Measurements from ENCODE around the gene TMEM101. TPM values are rescaled to one million over a fixed set of nuclear protein-coding genes. Genes with fewer than 3 reads are reported as not detected.
A peak's percentile ranks its signal among the peaks of the same experiment; 100 is the strongest.

Gene TMEM101
- total and polyA plus RNA-seq, 2 of the 13 experiments (the other 11 are each of a cell fraction or from before 2014, with no cell fraction given): 72.0 to 100 TPM

DNA sequence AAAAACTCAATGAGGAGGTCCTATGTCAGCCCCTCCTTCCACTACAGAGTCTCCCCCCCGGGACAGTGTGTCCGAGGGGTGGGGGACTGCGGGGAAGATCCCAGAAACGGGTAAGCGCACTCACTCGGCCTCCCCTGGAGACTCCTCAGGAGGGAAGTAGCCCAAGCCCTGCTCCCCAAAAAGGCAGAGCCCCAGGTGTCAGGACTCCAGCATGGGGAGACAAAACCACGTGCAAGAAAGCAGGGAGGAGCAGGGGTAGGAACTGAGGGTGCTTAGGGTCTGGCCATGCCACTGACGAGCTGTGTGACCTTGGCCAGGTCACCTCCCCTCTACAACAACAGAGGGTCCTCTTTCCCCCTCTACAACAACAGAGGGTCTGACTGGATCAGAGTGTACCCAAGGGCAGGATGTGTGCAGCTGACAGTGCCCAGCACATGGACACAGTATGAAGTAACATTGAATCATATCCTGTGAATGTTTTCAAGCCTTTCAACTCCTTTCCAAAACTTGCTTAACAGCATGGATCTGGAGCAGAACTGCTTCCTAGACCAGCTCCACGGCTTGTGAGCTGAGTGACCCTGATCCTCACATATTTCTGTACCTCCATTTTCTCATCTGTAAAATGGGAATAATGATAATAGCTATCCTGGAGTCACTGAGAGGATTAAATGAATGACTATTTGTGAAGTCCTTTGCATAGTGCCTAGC is 12.5 kb downstream of the TMEM101 start (continued):
- TF ChIP-seq, protein P1, sequence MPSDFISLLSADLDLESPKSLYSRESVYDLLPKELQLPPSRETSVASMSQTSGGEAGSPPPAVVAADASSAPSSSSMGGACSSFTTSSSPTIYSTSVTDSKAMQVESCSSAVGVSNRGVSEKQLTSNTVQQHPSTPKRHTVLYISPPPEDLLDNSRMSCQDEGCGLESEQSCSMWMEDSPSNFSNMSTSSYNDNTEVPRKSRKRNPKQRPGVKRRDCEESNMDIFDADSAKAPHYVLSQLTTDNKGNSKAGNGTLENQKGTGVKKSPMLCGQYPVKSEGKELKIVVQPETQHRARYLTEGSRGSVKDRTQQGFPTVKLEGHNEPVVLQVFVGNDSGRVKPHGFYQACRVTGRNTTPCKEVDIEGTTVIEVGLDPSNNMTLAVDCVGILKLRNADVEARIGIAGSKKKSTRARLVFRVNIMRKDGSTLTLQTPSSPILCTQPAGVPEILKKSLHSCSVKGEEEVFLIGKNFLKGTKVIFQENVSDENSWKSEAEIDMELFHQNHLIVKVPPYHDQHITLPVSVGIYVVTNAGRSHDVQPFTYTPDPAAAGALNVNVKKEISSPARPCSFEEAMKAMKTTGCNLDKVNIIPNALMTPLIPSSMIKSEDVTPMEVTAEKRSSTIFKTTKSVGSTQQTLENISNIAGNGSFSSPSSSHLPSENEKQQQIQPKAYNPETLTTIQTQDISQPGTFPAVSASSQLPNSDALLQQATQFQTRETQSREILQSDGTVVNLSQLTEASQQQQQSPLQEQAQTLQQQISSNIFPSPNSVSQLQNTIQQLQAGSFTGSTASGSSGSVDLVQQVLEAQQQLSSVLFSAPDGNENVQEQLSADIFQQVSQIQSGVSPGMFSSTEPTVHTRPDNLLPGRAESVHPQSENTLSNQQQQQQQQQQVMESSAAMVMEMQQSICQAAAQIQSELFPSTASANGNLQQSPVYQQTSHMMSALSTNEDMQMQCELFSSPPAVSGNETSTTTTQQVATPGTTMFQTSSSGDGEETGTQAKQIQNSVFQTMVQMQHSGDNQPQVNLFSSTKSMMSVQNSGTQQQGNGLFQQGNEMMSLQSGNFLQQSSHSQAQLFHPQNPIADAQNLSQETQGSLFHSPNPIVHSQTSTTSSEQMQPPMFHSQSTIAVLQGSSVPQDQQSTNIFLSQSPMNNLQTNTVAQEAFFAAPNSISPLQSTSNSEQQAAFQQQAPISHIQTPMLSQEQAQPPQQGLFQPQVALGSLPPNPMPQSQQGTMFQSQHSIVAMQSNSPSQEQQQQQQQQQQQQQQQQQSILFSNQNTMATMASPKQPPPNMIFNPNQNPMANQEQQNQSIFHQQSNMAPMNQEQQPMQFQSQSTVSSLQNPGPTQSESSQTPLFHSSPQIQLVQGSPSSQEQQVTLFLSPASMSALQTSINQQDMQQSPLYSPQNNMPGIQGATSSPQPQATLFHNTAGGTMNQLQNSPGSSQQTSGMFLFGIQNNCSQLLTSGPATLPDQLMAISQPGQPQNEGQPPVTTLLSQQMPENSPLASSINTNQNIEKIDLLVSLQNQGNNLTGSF (CRISPR knock-in tag; IDR thresholded peaks at IDR 0.05): peak; percentile 37; the same call in 1 of the 2 replicates
- peak; percentile 84 for TF ChIP-seq ZNF878 (CRISPR knock-in tag; IDR thresholded peaks at IDR 0.05)
- TF ChIP-seq, protein P2, sequence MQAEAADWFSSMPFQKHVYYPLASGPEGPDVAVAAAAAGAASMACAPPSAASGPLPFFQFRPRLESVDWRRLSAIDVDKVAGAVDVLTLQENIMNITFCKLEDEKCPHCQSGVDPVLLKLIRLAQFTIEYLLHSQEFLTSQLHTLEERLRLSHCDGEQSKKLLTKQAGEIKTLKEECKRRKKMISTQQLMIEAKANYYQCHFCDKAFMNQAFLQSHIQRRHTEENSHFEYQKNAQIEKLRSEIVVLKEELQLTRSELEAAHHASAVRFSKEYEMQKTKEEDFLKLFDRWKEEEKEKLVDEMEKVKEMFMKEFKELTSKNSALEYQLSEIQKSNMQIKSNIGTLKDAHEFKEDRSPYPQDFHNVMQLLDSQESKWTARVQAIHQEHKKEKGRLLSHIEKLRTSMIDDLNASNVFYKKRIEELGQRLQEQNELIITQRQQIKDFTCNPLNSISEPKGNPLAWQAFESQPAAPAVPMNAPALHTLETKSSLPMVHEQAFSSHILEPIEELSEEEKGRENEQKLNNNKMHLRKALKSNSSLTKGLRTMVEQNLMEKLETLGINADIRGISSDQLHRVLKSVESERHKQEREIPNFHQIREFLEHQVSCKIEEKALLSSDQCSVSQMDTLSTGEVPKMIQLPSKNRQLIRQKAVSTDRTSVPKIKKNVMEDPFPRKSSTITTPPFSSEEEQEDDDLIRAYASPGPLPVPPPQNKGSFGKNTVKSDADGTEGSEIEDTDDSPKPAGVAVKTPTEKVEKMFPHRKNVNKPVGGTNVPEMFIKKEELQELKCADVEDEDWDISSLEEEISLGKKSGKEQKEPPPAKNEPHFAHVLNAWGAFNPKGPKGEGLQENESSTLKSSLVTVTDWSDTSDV (CRISPR knock-in tag; IDR thresholded peaks at IDR 0.05): no peak
- no peak for TF ChIP-seq STAT5B (CRISPR knock-in tag; IDR thresholded peaks at IDR 0.05)
- TF ChIP-seq ZBTB7B (CRISPR knock-in tag; IDR thresholded peaks at IDR 0.05): peak; percentile 90
- peak; percentile 70 for TF ChIP-seq KDM2A (CRISPR knock-in tag; IDR thresholded peaks at IDR 0.05; ENCODE audit: borderline replicate concordance, low read depth)
- TF ChIP-seq, protein P3, sequence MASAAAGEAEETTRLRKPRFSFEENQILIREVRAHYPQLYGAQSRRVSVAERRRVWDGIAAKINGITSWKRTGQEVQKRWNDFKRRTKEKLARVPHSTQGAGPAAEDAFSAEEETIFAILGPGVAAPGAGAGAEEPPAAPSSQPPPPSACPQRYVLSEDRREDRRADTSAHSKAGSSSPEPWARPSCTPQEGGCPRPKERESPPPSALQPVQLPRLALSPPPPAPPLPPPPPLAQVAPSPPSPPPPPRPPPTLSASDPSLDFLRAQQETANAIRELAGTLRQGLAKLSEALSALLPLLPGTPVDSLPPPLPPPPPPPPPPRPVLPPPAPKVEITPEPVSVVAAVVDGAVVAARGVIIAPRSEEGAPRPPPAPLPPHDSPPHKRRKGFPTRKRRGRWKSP (CRISPR knock-in tag; IDR thresholded peaks at IDR 0.05): peak; percentile 70; the same call in 1 of the 2 replicates
- 0 out of 2 replicates have a peak, but pooled peaks have one; percentile 17 for TF ChIP-seq ZNF546 (CRISPR knock-in tag; conservative IDR thresholded peaks at IDR 0.05)
- TF ChIP-seq, protein P4, sequence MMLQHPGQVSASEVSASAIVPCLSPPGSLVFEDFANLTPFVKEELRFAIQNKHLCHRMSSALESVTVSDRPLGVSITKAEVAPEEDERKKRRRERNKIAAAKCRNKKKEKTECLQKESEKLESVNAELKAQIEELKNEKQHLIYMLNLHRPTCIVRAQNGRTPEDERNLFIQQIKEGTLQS (CRISPR knock-in tag; IDR thresholded peaks at IDR 0.05): peak; percentile 16; the same call in 1 of the 2 replicates
- no peak for TF ChIP-seq HNRNPUL1 (IDR thresholded peaks at IDR 0.05; ENCODE audit: low read depth, low read length)
- no peak for TF ChIP-seq TRIM24 (CRISPR knock-in tag; IDR thresholded peaks at IDR 0.05)
- no peak for TF ChIP-seq SNRNP70 (IDR thresholded peaks at IDR 0.05; ENCODE audit: low read depth, low read length)
- TF ChIP-seq, protein P5, sequence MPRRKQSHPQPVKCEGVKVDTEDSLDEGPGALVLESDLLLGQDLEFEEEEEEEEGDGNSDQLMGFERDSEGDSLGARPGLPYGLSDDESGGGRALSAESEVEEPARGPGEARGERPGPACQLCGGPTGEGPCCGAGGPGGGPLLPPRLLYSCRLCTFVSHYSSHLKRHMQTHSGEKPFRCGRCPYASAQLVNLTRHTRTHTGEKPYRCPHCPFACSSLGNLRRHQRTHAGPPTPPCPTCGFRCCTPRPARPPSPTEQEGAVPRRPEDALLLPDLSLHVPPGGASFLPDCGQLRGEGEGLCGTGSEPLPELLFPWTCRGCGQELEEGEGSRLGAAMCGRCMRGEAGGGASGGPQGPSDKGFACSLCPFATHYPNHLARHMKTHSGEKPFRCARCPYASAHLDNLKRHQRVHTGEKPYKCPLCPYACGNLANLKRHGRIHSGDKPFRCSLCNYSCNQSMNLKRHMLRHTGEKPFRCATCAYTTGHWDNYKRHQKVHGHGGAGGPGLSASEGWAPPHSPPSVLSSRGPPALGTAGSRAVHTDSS (CRISPR knock-in tag; conservative IDR thresholded peaks at IDR 0.05): no peak
- TF ChIP-seq, protein P6, sequence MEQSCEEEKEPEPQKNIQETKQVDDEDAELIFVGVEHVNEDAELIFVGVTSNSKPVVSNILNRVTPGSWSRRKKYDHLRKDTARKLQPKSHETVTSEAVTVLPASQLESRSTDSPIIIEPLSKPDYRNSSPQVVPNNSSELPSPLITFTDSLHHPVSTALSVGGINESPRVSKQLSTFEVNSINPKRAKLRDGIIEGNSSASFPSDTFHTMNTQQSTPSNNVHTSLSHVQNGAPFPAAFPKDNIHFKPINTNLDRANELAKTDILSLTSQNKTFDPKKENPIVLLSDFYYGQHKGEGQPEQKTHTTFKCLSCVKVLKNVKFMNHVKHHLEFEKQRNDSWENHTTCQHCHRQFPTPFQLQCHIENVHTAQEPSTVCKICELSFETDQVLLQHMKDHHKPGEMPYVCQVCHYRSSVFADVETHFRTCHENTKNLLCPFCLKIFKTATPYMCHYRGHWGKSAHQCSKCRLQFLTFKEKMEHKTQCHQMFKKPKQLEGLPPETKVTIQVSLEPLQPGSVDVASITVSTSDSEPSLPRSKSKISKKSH (CRISPR knock-in tag; IDR thresholded peaks at IDR 0.05; ENCODE audit: borderline replicate concordance): no peak
- no peak for TF ChIP-seq PRMT3 (CRISPR knock-in tag; IDR thresholded peaks at IDR 0.05; ENCODE audit: borderline replicate concordance, low read depth)

Measured in HepG2 (cell line).